OCI-LY7 (cell line): ENCODE data around the gene DVL2.

Source experiments
- EZH2phosphoT487 ChIP-seq: fragments of 200-600 bp; sonication (generic); IDR thresholded peaks from 2 replicates; pipeline ENCODE4 v1.6.1; 2018; ENCODE audit warnings: low read depth, borderline replicate concordance, mild to moderate bottlenecking, mixed run types, antibody characterized with exemption, low read length, moderate library complexity, mixed read lengths
- TF ChIP-seq, protein P1 (sequence below): fragments of 200-600 bp; sonication (generic); conservative IDR thresholded peaks from 2 replicates; pipeline ENCODE4 v1.5.1; 2014; ENCODE audit warnings: mild to moderate bottlenecking, antibody characterized with exemption, low read length, moderate library complexity, mixed read lengths

DNA sequence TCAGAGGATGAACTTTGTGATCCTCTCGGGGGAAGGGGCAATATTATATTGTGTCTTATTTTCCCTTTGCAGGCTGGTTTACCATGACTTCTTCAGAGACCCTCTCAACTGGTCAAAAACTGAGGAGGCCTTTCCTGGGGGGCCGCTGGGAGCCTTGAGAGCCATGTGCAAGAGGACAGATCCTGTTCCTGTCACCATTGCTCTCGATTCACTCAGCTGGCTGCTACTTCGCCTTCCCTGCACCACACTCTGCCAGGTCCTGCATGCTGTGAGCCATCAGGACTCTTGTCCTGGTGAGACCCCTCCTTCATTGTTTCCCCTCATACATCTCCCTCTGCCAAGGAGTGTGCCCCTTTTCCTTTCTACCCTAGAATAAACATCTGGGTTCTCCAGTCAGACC, 20.2 kb upstream of the DVL2 start:
- TF ChIP-seq, protein P1, sequence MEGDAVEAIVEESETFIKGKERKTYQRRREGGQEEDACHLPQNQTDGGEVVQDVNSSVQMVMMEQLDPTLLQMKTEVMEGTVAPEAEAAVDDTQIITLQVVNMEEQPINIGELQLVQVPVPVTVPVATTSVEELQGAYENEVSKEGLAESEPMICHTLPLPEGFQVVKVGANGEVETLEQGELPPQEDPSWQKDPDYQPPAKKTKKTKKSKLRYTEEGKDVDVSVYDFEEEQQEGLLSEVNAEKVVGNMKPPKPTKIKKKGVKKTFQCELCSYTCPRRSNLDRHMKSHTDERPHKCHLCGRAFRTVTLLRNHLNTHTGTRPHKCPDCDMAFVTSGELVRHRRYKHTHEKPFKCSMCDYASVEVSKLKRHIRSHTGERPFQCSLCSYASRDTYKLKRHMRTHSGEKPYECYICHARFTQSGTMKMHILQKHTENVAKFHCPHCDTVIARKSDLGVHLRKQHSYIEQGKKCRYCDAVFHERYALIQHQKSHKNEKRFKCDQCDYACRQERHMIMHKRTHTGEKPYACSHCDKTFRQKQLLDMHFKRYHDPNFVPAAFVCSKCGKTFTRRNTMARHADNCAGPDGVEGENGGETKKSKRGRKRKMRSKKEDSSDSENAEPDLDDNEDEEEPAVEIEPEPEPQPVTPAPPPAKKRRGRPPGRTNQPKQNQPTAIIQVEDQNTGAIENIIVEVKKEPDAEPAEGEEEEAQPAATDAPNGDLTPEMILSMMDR, result no peak
- no peak for TF ChIP-seq EZH2phosphoT487
